BLaER1 treated with 17β-estradiol and CSF1 and Interleukin-3, amounts not matched to agents 10 nM and 100 nM (cell line): Measurements from ENCODE around the gene NDUFB10.

Experiments used
- H3K27ac ChIP-seq, 11 experiments: shearing (Covaris generic); formaldehyde crosslinking; 2 replicates each; pipeline ENCODE4 v1.8.1; 2022
- H3K27me3 ChIP-seq, 11 experiments: shearing (Covaris generic); formaldehyde crosslinking; 2 replicates each; pipeline ENCODE4 v1.8.1; 2022
- H3K36me3 ChIP-seq, 11 experiments: shearing (Covaris generic); formaldehyde crosslinking; 2 replicates each; pipeline ENCODE4 v1.8.1; 2022
- H3K4me1 ChIP-seq, 10 experiments: shearing (Covaris generic); formaldehyde crosslinking; 2 replicates each; pipeline ENCODE4 v1.8.1; 2022
- H3K4me2 ChIP-seq, 11 experiments: shearing (Covaris generic); formaldehyde crosslinking; 2 replicates each; pipeline ENCODE4 v1.8.1; 2022
- H3K4me3 ChIP-seq, 10 experiments: shearing (Covaris generic); formaldehyde crosslinking; 2 replicates each; pipeline ENCODE4 v1.8.1; 2022
- H3K9ac ChIP-seq, 11 experiments: shearing (Covaris generic); formaldehyde crosslinking; 2 replicates each; pipeline ENCODE4 v1.8.1; 2022
- H3K9me3 ChIP-seq, 11 experiments: shearing (Covaris generic); formaldehyde crosslinking; replicated peaks in 1 of 11; 2 replicates each; pipeline ENCODE4 v1.8.1; 2022
- H4K20me1 ChIP-seq, 11 experiments: shearing (Covaris generic); formaldehyde crosslinking; 2 replicates each; pipeline ENCODE4 v1.8.1; 2022
- Cebpa-rat ChIP-seq, 11 experiments: shearing (Covaris generic); IDR thresholded peaks; 2 replicates each; pipeline ENCODE4 v1.8.1; 2022

Gene NDUFB10

DNA sequence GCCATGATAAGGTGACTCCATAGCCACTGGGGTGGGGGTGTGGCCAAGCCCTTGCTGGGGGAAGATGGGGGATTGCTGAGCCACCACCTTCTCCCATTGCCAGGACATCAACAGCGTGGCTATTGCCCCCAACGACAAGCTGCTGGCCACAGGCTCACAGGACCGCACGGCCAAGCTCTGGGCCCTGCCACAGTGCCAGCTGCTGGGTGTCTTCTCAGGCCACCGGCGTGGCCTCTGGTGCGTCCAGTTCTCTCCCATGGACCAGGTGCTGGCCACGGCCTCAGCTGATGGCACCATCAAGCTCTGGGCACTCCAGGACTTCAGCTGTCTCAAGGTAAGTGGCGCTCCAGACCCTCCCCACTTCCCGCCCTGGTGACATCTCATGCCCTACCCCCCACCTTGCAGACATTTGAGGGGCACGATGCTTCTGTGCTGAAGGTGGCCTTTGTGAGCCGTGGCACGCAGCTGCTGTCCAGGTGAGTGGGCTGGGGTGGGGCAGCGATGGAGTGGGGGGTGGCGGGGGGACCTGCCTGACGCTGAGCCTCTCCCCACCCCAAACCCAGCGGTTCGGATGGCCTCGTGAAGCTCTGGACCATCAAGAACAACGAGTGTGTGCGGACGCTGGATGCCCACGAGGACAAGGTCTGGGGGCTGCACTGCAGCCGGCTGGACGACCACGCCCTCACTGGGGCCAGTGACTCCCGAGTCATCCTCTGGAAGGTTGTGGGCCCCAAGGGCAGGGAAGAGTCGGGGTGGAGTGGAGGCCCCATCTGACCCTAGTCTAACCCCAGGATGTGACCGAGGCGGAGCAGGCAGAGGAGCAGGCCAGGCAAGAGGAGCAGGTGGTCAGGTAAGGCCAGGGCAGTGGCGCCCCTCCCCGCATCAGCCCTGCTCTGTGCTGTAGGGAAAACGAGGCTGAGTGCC lies 17.9 kb downstream of the NDUFB10 start:
- Histone ChIP-seq H3K4me3 (no peak overlapping the region), H4K20me1 (peaks cover 0 to 100% (median 85%) of the 10 kb centered on the region in 11 experiments; a peak in 19 of 22 replicates), H3K9me3 (no peaks in the 10 kb centered on the region)

DNA sequence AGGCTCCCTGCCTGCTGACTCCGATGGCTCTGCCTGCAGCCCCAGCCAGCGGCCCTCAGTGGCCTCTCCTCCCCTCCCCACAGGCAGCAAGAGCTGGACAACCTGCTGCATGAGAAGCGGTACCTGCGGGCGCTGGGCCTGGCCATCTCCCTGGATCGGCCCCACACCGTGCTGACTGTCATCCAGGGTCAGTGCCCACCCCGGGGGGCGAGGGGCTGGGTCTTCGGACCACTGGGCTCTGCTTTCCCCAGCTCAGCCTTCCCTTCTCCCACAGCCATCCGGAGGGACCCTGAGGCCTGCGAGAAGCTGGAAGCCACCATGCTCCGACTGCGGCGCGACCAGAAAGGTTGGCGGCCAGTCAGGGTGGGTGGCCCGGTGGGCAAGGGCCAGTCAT lies 18.5 kb downstream of the NDUFB10 start:
- TF ChIP-seq Cebpa-rat (IDR thresholded peaks at IDR 0.05): no peak
- peaks cover 0 to 100% (median 91%) of the 10 kb centered on the region in 11 experiments; a peak in 19 of 22 replicates for H4K20me1 ChIP-seq
- peaks cover 49 to 55% (median 54%) of the 10 kb centered on the region in 11 experiments for H3K27me3 ChIP-seq
- peaks cover 6 to 24% (median 11%) of the 10 kb centered on the region in 10 experiments for H3K4me1 ChIP-seq
- H3K27ac ChIP-seq: no peak overlapping the region
- no peak overlapping the region for H3K4me2 ChIP-seq
- no peak overlapping the region for H3K4me3 ChIP-seq
- H3K9me3 ChIP-seq: no peaks in the 10 kb centered on the region
- peaks cover 54 to 65% (median 57%) of the 10 kb centered on the region in 11 experiments for H3K36me3 ChIP-seq
- H3K9ac ChIP-seq: no peak overlapping the region

More for the DNA sequence above, 17.9 kb downstream of the NDUFB10 start:
- Histone ChIP-seq H3K4me1 (peaks cover 11 to 28% (median 16%) of the 10 kb centered on the region in 10 experiments), H3K27ac (no peak overlapping the region), H3K4me2 (no peak overlapping the region), H3K27me3 (peaks cover 43 to 49% (median 47%) of the 10 kb centered on the region in 11 experiments), H3K36me3 (peaks cover 54 to 65% (median 57%) of the 10 kb centered on the region in 11 experiments), H3K9ac (no peak overlapping the region)
- TF ChIP-seq Cebpa-rat (IDR thresholded peaks at IDR 0.05): no peak

DNA sequence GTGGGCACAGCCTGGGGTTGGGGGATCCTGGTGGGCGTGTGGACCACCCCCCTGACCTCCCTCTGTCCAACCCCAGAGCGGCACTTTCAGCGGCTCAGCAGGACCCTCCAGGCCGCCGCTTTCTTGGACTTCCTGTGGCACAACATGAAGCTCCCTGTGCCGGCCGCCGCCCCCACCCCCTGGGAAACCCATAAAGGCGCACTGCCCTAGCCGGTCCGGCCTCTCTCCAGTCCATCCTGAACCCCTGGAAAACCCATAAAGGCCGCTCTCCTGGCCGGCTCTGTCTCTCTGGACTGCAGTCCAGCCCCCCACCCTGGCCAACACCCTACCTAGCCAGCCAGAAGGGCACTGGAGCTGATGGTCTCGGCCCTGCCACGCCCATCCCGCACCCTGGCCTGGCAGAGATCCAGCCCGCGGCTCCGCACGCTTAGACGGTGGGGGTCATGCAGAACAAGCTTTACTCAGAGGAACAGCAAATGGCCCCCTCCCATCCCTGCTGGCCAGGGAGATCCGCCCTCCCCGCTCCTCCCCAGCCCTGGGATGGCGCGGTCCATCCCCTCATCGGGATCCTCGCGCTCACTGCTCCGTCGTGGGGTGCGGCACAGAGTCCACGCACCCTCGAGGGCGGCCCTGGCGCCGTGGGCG lies 19.3 kb downstream of the NDUFB10 start:
- Histone ChIP-seq H3K4me3 (no peak overlapping the region), H3K36me3 (peaks cover 54 to 63% (median 57%) of the 10 kb centered on the region in 11 experiments), H3K4me1 (peaks cover 1 to 24% (median 10%) of the 10 kb centered on the region in 10 experiments; a peak in 19 of 20 replicates), H3K9ac (no peak overlapping the region), H3K9me3 (no peaks in the 10 kb centered on the region), H3K27me3 (peaks cover 57 to 62% (median 61%) of the 10 kb centered on the region in 11 experiments), H3K27ac (no peak overlapping the region), H4K20me1 (peaks cover 0 to 100% (median 87%) of the 10 kb centered on the region in 11 experiments; a peak in 19 of 22 replicates), H3K4me2 (no peak overlapping the region)
- no peak for TF ChIP-seq Cebpa-rat (IDR thresholded peaks at IDR 0.05)

DNA sequence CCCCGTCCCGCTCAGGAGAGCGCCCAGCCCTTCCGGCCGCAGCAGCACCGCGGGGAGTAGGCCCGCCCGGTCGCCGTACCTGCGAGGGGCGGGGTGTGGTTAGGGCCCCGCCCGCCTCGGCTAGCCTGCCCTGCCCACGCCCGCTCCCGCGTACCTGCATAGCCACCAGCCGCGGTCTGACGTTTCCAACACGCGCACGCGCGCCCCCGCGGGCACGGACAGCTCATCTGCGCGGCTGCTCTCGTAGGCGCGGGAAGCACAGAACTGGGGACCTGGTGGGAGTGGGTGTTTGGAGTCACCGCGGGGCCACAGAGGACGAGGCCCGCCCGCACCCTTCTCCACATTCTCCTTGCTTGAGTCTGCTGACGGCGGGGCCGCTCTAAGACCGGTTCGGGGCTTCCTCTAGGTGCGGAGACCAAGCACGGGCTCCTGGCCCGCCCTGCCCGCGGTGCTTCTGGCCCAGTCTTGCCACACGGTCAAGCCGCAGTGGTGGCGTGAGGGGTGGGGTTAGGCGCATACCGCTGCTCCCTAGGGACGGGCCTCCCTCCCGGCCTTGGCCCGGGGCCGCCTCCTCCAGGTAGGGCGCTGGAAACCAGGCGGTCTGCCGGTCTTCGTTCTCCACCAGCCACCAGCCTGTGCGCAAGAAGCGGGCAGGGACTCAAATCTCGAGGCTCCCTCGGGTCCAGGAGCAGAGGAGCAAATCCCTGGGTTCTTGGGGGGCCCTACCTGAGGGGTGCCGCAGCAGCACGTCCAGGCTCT lies 20.1 kb downstream of the NDUFB10 start:
- Histone ChIP-seq H3K36me3 (peaks cover 50 to 54% (median 52%) of the 10 kb centered on the region in 11 experiments), H3K4me2 (peak overlapping the region in 4 of 11 experiments; percentile 5 to 22 (median 14); a peak in 3 of 22 replicates), H3K27me3 (peaks cover 60 to 71% (median 68%) of the 10 kb centered on the region in 11 experiments), H3K4me1 (peaks cover 0 to 23% (median 11%) of the 10 kb centered on the region in 10 experiments; a peak in 13 of 20 replicates), H3K9me3 (no peaks in the 10 kb centered on the region), H3K9ac (no peak overlapping the region), H3K4me3 (no peak overlapping the region), H3K27ac (no peak overlapping the region), H4K20me1 (peaks cover 0 to 92% (median 78%) of the 10 kb centered on the region in 11 experiments; a peak in 19 of 22 replicates)
- TF ChIP-seq Cebpa-rat (IDR thresholded peaks at IDR 0.05): no peak

DNA sequence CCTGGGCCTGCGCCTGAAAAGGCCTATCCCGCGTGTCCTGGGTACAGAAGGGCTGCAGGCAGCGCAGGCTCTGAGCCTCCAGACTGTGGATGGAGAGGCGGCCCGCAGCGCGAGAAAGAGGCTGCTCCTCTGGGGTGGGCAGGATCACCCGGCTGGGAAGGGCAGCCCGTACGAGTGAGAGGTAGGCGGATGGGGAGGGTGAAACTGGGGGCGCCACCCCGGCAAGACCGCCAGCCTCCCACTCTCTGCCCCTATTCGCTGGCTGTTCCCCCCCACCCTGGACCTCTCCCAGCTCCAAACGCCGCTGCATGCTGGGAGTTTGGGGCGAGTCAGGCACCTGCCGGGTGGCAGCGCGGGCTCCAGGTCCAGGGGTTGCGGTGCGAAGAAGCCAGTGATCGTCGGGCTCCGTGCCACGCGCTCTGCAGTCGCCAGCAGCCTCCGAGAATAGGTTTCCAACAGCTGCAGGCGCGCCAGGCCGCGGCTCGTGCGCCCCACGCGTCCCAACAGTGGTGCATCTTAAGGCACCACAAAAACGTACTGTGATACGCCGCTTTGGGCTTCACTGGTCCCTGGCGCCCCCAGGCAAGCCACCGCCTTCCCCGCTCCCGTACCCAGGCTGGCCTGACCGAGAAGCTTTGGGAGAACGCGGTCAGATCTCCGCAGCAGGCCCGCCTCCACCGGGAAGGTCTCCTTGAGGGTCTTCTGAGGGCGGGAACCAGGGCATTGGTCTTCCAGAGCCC lies 20.9 kb downstream of the NDUFB10 start:
- Histone ChIP-seq H3K4me3 (no peak overlapping the region), H3K27ac (no peak overlapping the region), H3K4me1 (peaks cover 6 to 31% (median 17%) of the 10 kb centered on the region in 10 experiments), H3K9ac (no peak overlapping the region), H3K9me3 (no peaks in the 10 kb centered on the region), H3K27me3 (peaks cover 60 to 75% (median 68%) of the 10 kb centered on the region in 11 experiments), H4K20me1 (peaks cover 0 to 88% (median 75%) of the 10 kb centered on the region in 11 experiments; a peak in 19 of 22 replicates), H3K4me2 (peak overlapping the region in 3 of 11 experiments; percentile 7 to 22 (median 21); a peak in 3 of 22 replicates), H3K36me3 (peaks cover 42 to 48% (median 44%) of the 10 kb centered on the region in 11 experiments)
- TF ChIP-seq Cebpa-rat (IDR thresholded peaks at IDR 0.05): no peak

DNA sequence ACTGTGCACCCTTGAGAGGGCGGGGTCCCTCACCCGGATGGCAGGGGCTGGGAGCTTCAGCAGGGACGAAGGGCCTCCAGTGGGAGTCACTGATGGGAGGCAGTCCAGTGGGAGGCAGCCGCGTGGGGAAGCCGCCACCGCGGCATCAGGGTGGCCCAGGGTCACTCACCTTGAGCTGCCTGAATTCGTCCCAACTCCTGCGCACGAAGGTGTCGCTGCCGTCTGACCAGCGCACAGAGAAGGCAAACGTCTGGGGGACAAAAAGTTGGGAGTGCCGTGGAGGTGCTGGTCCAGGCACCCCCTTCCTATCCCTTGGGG lies 21.4 kb downstream of the NDUFB10 start:
- Histone ChIP-seq H3K4me3 (no peak overlapping the region), H3K9me3 (no peaks in the 10 kb centered on the region), H3K9ac (no peak overlapping the region), H4K20me1 (peaks cover 0 to 88% (median 73%) of the 10 kb centered on the region in 11 experiments; a peak in 19 of 22 replicates), H3K4me2 (no peak overlapping the region), H3K27ac (no peak overlapping the region), H3K4me1 (peaks cover 12 to 36% (median 23%) of the 10 kb centered on the region in 10 experiments), H3K36me3 (peaks cover 41 to 48% (median 43%) of the 10 kb centered on the region in 11 experiments), H3K27me3 (peaks cover 60 to 75% (median 68%) of the 10 kb centered on the region in 11 experiments)
- TF ChIP-seq Cebpa-rat (IDR thresholded peaks at IDR 0.05): no peak

DNA sequence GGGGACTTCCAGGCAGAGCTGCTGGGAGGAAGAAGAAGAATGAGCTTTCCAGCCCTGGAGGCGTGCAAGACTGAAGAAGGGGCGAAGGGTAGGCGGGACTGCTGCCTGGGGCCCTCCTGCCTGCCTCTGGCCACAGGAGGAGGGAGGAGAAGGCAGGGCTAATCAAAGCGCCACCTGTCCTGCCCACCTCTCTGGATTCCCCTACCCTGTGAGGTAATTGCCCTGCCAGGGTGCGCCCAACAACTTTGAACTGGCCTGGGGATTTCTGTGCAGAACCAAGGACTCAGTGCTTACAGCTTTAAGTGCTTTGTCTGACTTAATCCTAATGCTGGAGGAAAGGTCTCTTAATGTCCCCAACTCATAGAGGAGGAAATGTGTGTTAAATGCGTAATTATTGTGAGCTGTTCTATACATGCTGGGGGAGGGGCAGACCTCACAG lies 22.1 kb downstream of the NDUFB10 start, which contains the start of gene NOXO1:
NOXO1 (minus strand) TSS at position 72 of the 439 bp plus-strand sequence. CDS start 290 bp downstream, outside the sequence.
- H3K9ac ChIP-seq: no peak within 1 kb of the TSS
- H3K9me3 ChIP-seq: no peaks in the 10 kb centered on the region
- peaks cover 0 to 88% (median 72%) of the 10 kb centered on the region in 11 experiments; a peak in 19 of 22 replicates for H4K20me1 ChIP-seq
- H3K27ac ChIP-seq: no peak within 1 kb of the TSS
- H3K4me1 ChIP-seq: peaks cover 18 to 43% (median 27%) of the 10 kb centered on the region in 10 experiments
- H3K4me3 ChIP-seq: no peak within 1 kb of the TSS
- no peak for TF ChIP-seq Cebpa-rat (IDR thresholded peaks at IDR 0.05)
- H3K27me3 ChIP-seq: peaks cover 60 to 75% (median 68%) of the 10 kb centered on the region in 11 experiments
- H3K36me3 ChIP-seq: peaks cover 41 to 48% (median 43%) of the 10 kb centered on the region in 11 experiments
- peak within 1 kb of the TSS in 1 of 11 experiments; percentile 7; a peak in 1 of 22 replicates for H3K4me2 ChIP-seq
